ENCODE results near the gene ANXA3. TPM values are rescaled to one million over a fixed set of nuclear protein-coding genes. Genes with fewer than 3 reads are reported as not detected.

ANXA3 gene
- total and polyA plus RNA-seq, 9 donors, result 1.5 to 63.5 (median 8.1) TPM

GRCh38 chr4:78599931-78600375 lies 48.4 kb downstream of the ANXA3 start:
- WGBS, 3 donors, result 55 to 66% (median 62%) methylated on average over 2 of the region's 2 CpGs
- H3K4me1 ChIP-seq (ENCODE audit: insufficient read depth), result no peaks in the 10 kb centered on the region
- no peak for DNase-seq
- TF ChIP-seq EP300 (IDR thresholded peaks at IDR 0.05) (no peak), POLR2A (IDR thresholded peaks at IDR 0.05) (no peak), CTCF (IDR thresholded peaks at IDR 0.05) (no peak)
- no peaks in the 10 kb centered on the region for H3K27me3 ChIP-seq
- intact Hi-C loops (cut with DNase I), result no loop called here
- H3K4me3 ChIP-seq, result no peak overlapping the region
- H3K9me3 ChIP-seq, result no peaks in the 10 kb centered on the region
- H3K36me3 ChIP-seq, result no peaks in the 10 kb centered on the region
- no peak overlapping the region for H3K27ac ChIP-seq

GRCh38 chr4:78601013-78601412 lies 49.4 kb downstream of the ANXA3 start:
- Histone ChIP-seq H3K9me3 (no peaks in the 10 kb centered on the region), H3K4me1 (ENCODE audit: insufficient read depth) (no peaks in the 10 kb centered on the region), H3K27ac (no peak overlapping the region), H3K36me3 (no peaks in the 10 kb centered on the region), H3K4me3 (no peak overlapping the region), H3K27me3 (no peaks in the 10 kb centered on the region)
- no peak for DNase-seq
- intact Hi-C loops (cut with DNase I), result no loop called here
- TF ChIP-seq EP300 (IDR thresholded peaks at IDR 0.05) (no peak), CTCF (IDR thresholded peaks at IDR 0.05) (no peak), POLR2A (IDR thresholded peaks at IDR 0.05) (no peak)
- 30 to 33% (median 32%) methylated on average over 7 of the region's 7 CpGs for WGBS, 3 donors

GRCh38 chr4:78602334-78602733 lies 50.8 kb downstream of the ANXA3 start:
- DNase-seq, result no peak
- 84 to 94% (median 85%) methylated on average over 3 of the region's 3 CpGs for WGBS, 3 donors
- Histone ChIP-seq H3K27me3 (no peaks in the 10 kb centered on the region), H3K4me1 (ENCODE audit: insufficient read depth) (no peaks in the 10 kb centered on the region), H3K36me3 (no peaks in the 10 kb centered on the region), H3K4me3 (no peak overlapping the region), H3K27ac (no peak overlapping the region), H3K9me3 (no peaks in the 10 kb centered on the region)
- intact Hi-C loops (cut with DNase I), result no loop called here
- TF ChIP-seq CTCF (IDR thresholded peaks at IDR 0.05) (no peak), POLR2A (IDR thresholded peaks at IDR 0.05) (no peak), EP300 (IDR thresholded peaks at IDR 0.05) (no peak)

- no peak for TF ChIP-seq CTCF (IDR thresholded peaks at IDR 0.05)
- TF ChIP-seq POLR2A (IDR thresholded peaks at IDR 0.05), result no peak
- TF ChIP-seq EP300 (IDR thresholded peaks at IDR 0.05), result no peak
- Histone ChIP-seq H3K27me3 (no peaks in the 10 kb centered on the region), H3K4me3 (no peak overlapping the region), H3K27ac (no peak overlapping the region), H3K36me3 (no peaks in the 10 kb centered on the region), H3K4me1 (ENCODE audit: insufficient read depth) (no peaks in the 10 kb centered on the region), H3K9me3 (no peaks in the 10 kb centered on the region)
- DNase-seq, result no peak
- intact Hi-C loops (cut with DNase I), result no loop called here
- 85 to 91% (median 88%) methylated on average over 3 of the region's 3 CpGs for WGBS, 3 donors
These were observed 51.8 kb downstream of the ANXA3 start for GRCh38 chr4:78603384-78603783.

Data from ovary (tissue), 9 donors.